Activated CD4-positive, alpha-beta T cell treated with anti-CD3 and anti-CD28 coated beads, Interleukin-2, amount 10 ng/mL, durations not matched to agents 7 days and 5 days (primary cell): ENCODE data around the gene DBN1. TPM values are rescaled to one million over a fixed set of nuclear protein-coding genes. Genes with fewer than 3 reads are reported as not detected.

Experiments
- CTCF ChIA-PET: fragments of 350-600 bp; sonication (Branson Sonifier 250); formaldehyde crosslinking; loops from one replicate; lab custom pipeline; 2021; ENCODE audit warnings: antibody characterized with exemption; lab: Charles Lee
- POLR2A ChIA-PET: fragments of 350-600 bp; sonication (Branson Sonifier 250); formaldehyde crosslinking; loops from one replicate; lab custom pipeline; 2021; ENCODE audit warnings: antibody characterized with exemption; lab: Charles Lee
- DNase-seq: peaks from one replicate; pipeline ENCODE4 v3.0.0-alpha.2; 2020
- H3K27ac Mint-ChIP-seq: one replicate; pipeline ENCODE4 v1.8.0; 2021; ENCODE audit warnings: mild to moderate bottlenecking, moderate library complexity, mixed read lengths
- H3K27me3 Mint-ChIP-seq: one replicate; pipeline ENCODE4 v1.8.0; 2021; ENCODE audit warnings: mixed read lengths
- H3K36me3 Mint-ChIP-seq: one replicate; pipeline ENCODE4 v1.8.0; 2021; ENCODE audit warnings: low read depth, mixed read lengths
- H3K4me1 Mint-ChIP-seq: one replicate; pipeline ENCODE4 v1.8.0; 2021; ENCODE audit warnings: mixed read lengths
- H3K4me3 Mint-ChIP-seq: one replicate; pipeline ENCODE4 v1.8.0; 2021; ENCODE audit warnings: mild to moderate bottlenecking, moderate library complexity, mixed read lengths
- H3K9me3 Mint-ChIP-seq: one replicate; pipeline ENCODE4 v1.8.0; 2021; ENCODE audit warnings: mixed read lengths
- total RNA-seq, 2 experiments: library from RNA; stranded (reverse); gene quantifications; one replicate each; pipeline ENCODE4 v1.2.3, GENCODE V29; 2021

The DBN1 gene
- total RNA-seq: 1 to 10 TPM; 4.2 to 4.8 TPM

DNA sequence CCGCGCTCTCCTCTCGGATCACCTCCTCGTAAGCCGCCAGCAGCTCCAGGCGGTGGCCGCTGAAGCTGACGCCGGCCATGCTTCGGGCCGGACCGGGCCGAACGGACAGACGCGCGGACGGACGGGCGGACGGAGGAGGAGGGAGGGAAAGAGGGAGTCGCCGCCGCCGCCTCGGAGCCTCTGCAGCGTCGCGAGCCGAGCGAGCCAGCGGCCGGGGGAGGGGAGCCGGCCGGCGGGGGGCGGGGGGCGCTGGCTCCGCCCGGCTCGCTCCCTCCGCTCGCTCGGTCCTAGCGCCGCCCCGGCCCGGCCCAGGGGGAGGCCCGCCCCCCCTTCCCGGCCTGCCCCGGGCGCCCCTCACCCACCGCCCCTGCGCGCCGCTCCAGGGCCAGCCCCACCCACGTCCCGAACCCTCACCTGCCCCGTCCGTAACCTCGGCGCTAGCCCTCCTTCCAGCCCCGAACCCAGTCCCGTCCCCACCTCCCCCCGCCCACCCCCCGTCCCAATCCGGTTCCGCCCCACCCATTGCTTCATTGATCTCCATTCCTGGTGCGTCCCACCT lies at the start of gene DBN1:
Gene DBN1 (minus strand): TSS at position 192 of the 559 bp plus-strand sequence. CDS start 113 bp downstream, at position 79.
- H3K27ac Mint-ChIP-seq: peak within 1 kb of the TSS; percentile 36
- no peak for DNase-seq
- H3K9me3 Mint-ChIP-seq: no peaks in the 10 kb centered on the region
- POLR2A ChIA-PET: no interaction called here
- peak within 1 kb of the TSS; percentile 69 for H3K4me3 Mint-ChIP-seq
- CTCF ChIA-PET: interaction anchor here (0.8 to 46.8 kb wide), 4 partner anchors 17 to 65 kb away, joined by 3 to 1643 read pairs (median 34); partner anchors contain the start of genes F12, GRK6, PFN3 and SLC34A1
- peaks cover 13% of the 10 kb centered on the region for H3K27me3 Mint-ChIP-seq
- peaks cover 43% of the 10 kb centered on the region for H3K4me1 Mint-ChIP-seq
- H3K36me3 Mint-ChIP-seq: no peaks in the 10 kb centered on the region

DNA sequence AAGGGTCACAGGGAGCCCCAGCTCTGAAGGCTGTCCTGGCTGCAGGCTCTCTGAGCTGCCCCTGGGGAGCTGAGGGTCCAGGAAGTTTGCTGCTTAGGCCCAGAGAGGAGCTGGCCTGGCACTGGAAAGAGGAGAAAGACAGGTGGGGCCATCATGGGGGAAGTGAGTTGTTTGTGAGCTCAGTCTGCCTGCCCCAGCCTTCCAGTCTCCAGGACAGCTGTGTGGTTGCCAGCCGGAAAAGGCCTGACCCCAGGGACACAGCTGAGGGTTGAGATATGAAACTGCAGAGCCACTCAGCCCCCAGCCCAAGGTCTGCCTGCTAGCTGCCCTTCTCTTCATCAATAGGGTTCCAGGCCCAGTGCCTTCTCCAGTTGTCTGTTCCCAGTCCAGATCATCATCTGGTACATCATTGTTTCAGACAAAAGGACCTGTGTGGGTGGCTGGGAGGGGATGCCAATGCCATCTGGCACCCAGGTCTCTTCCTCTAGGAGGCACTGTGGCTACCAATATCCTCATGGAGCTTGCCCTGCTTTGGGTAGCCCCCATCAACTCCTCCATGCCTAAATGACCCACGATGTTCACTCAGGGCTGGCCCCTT lies 47.6 kb upstream of the DBN1 start:
- H3K4me3 Mint-ChIP-seq: no peak overlapping the region
- CTCF ChIA-PET: interaction anchor here (1.4 kb wide), 1 partner anchor 64 kb away, joined by 3 read pairs; no protein-coding TSS in a partner anchor

DNA sequence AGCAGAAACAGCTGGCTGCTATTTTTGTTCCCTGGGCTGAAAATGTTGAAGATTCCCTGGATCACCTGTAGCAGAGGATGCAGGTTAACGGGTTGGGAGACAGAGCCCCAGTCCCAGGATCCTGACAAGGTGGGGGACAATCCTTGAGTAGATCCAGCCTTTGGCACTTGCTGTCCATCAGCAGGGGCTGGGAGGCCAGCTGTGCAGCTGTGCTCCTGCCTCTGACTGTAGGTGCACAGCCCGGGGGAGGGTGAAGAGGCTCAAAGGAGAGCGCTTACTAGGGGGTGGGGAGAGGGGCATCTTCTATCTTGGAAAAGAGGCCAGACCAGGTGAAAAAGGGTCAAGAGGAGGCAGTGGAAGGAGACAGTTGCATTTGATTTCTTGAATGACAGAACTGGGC lies 46.8 kb upstream of the DBN1 start:
- peaks cover 32% of the 10 kb centered on the region for H3K36me3 Mint-ChIP-seq
- peaks cover 43% of the 10 kb centered on the region for H3K4me1 Mint-ChIP-seq
- ChIA-PET CTCF (interaction anchor here (1.4 kb wide), 1 partner anchor 63 kb away, joined by 3 read pairs; no protein-coding TSS in a partner anchor), POLR2A (no interaction called here)
- no peaks in the 10 kb centered on the region for H3K9me3 Mint-ChIP-seq
- DNase-seq: no peak
- H3K27me3 Mint-ChIP-seq: no peaks in the 10 kb centered on the region
- no peak overlapping the region for H3K4me3 Mint-ChIP-seq
- H3K27ac Mint-ChIP-seq: peak overlapping the region; percentile 36

More for the DNA sequence above, 47.6 kb upstream of the DBN1 start:
- Mint-ChIP-seq H3K9me3 (no peaks in the 10 kb centered on the region), H3K27ac (peak overlapping the region; percentile 60), H3K4me1 (peaks cover 36% of the 10 kb centered on the region), H3K36me3 (peaks cover 27% of the 10 kb centered on the region), H3K27me3 (no peaks in the 10 kb centered on the region)
- DNase-seq: no peak
- POLR2A ChIA-PET: no interaction called here

DNA sequence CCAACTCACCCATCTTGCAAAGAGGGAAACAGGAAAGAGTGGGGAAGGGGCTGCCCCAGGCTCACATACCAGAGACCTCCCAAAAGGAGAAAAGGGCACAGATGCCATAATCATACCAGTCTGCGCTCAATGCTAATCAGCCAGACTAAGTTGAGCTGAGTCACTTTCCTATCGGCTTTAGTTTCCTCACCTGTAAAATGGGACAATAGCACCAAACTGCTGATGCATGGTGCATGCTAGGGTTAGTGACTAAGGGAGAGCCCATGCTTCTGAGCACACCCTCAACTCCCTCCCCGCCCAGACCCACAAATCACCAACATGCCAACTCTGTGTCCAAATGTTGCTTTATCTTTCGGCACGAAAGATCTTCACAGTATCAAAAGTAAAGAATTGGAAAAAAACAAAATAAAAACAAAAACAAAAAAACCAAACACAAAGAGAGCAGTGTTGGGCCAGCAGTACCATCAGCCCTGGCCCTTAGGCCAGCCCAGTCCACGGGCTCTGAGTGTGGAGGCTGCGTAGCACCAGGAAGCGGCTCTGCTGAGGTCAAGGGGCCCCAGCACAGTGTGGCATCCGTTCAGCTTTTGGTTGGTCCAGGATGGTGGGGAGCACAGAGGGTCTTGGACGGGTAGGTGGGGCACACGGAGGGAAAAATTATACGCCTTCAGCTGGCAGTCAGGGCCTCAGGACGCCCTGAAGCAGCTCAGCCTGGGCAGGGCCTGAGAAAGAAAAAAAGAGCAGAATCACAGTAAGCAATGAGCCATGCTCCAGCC lies 46.2 kb upstream of the DBN1 start:
- Mint-ChIP-seq H3K27ac (no peak overlapping the region), H3K9me3 (no peaks in the 10 kb centered on the region), H3K4me3 (peak overlapping the region; percentile 14), H3K36me3 (peaks cover 34% of the 10 kb centered on the region), H3K27me3 (no peaks in the 10 kb centered on the region), H3K4me1 (peaks cover 49% of the 10 kb centered on the region)
- CTCF ChIA-PET: interaction anchor here (1.4 kb wide), 1 partner anchor 63 kb away, joined by 3 read pairs; no protein-coding TSS in a partner anchor
- no peak for DNase-seq
- POLR2A ChIA-PET: no interaction called here

DNA sequence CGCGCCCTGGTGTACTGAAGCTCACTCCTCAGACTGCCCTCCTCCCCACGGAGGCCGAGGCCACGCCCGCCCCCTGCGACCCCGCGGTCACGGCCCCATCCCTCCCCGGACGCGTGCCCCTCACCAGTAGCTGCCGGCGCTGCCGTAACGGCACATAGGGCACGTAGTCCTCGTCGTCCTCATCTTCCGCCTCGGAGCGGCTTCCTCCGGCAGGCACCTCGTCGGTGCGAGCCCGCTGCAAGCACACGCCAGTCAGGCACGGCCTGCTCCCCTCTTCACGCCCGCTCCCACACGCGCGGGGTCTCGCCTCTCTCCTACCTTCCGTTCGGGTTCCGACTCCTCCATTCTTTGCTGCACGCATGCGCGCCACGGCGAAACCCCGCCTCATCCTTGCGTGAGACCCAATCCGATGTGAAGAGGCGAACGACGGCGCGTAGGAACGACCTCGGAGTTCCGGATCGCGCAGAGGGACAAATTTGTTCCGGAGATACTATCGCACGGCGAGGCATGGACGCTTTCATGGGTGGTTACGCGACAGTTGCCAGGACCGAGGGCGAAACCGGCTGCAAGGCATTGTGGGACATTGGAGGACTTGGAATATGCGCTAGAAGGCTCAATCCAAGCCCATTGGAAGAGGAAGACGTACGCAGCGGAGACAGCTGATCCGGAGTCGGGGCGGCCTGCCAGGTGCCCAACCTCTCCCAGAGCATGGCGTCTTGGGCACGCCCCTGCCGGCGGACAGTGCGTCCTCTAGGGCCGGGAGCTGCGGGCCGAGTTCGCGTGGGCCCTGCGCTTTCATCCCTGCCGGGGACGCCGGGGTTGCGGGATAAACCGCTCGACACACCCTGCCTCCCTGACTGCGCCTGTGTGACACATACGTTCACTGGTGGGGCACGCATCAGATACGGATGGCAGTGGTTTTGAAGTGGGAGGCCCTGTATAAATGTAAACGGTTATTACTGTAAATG lies 43.5 kb upstream of the DBN1 start, which contains the start of gene DDX41:
Gene DDX41 (minus strand): TSS at position 361 of the 968 bp plus-strand sequence. CDS start 16 bp downstream, at position 345.
- peak; percentile 97 for DNase-seq
- CTCF ChIA-PET: interaction anchor here (0.6 to 2.0 kb wide), 10 partner anchors 9 to 273 kb away, joined by 3 to 6 read pairs (median 4); partner anchors contain the start of gene PDLIM7
- H3K4me1 Mint-ChIP-seq: peaks cover 51% of the 10 kb centered on the region
- H3K27me3 Mint-ChIP-seq: no peaks in the 10 kb centered on the region
- POLR2A ChIA-PET: no interaction called here
- H3K36me3 Mint-ChIP-seq: peaks cover 39% of the 10 kb centered on the region
- peak within 1 kb of the TSS; percentile 90 for H3K4me3 Mint-ChIP-seq
- peak within 1 kb of the TSS; percentile 84 for H3K27ac Mint-ChIP-seq
- no peaks in the 10 kb centered on the region for H3K9me3 Mint-ChIP-seq

DNA sequence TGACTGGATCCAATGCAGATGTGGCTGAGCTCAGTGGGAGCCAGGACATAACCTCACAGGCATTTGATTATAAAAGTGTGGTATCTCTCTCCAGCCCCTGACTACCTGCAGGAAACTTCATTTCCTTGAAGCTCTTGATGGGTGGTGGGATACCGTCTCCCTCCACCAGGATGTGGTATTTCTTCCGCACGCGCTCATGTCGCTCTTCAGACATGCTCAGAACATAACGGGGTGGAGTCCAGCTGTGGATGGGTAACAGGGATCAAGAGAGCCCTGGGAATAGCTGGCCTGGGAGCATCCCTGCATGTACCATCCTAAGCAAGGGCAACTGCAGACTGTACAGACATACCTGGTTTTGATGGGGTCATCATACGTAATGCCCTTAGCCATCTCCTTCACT lies 42.1 kb upstream of the DBN1 start:
- no peaks in the 10 kb centered on the region for H3K9me3 Mint-ChIP-seq
- H3K4me3 Mint-ChIP-seq: peak overlapping the region; percentile 90
- H3K27me3 Mint-ChIP-seq: no peaks in the 10 kb centered on the region
- ChIA-PET CTCF (interaction anchor here (0.5 to 2.0 kb wide), 11 partner anchors 11 to 1929 kb away, joined by 3 to 8 read pairs (median 4); partner anchors contain the start of gene PDLIM7), POLR2A (interaction anchor here (0.6 kb wide), 1 partner anchor 58 kb away, joined by 3 read pairs; no protein-coding TSS in a partner anchor)
- peaks cover 41% of the 10 kb centered on the region for H3K36me3 Mint-ChIP-seq
- peaks cover 40% of the 10 kb centered on the region for H3K4me1 Mint-ChIP-seq
- peak overlapping the region; percentile 84 for H3K27ac Mint-ChIP-seq
- DNase-seq: no peak

DNA sequence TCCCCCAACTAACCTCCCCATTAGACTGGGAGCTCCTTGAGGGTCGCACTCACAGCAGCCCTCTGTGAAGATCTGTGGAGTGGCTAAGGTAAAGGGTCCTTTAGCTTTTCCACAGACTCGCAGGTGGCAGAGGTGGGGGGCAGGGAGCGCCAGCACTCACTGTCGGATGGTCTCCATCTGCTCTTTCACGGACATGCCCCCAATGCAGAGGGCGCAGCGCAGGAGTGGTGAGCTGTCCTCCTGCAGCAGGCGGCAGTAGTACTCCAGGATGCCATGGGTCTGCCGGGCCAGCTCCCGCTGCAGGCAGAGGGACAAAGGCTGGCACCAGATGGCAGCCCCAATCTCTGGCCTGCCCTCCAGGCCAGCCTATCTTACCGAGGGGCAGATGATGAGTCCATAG lies 41.1 kb upstream of the DBN1 start:
- H3K9me3 Mint-ChIP-seq: no peaks in the 10 kb centered on the region
- peaks cover 39% of the 10 kb centered on the region for H3K36me3 Mint-ChIP-seq
- ChIA-PET POLR2A (no interaction called here), CTCF (interaction anchor here (2.0 kb wide), 1 partner anchor 111 kb away, joined by 6 read pairs; no protein-coding TSS in a partner anchor)
- H3K4me1 Mint-ChIP-seq: peaks cover 34% of the 10 kb centered on the region
- H3K27me3 Mint-ChIP-seq: no peaks in the 10 kb centered on the region
- no peak for DNase-seq
- H3K4me3 Mint-ChIP-seq: peak overlapping the region; percentile 90
- no peak overlapping the region for H3K27ac Mint-ChIP-seq

DNA sequence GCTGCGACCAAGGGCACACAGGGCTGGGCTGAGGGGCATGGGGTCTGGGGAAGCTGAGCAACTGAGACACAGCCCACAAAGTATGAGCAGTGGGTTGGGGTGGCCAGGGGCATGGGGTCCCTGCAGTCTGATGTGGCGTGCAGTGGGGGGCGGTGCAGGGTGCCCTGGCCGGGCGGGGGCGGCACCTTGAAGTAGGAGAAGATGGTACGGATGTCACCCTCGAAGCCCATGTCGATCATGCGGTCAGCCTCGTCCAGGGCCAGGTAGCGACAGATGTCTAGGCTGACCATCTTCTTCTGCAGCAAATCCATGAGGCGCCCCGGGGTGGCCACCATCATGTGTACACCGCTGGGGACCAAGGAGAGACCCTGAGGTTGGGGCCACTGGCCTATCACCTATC lies 40.1 kb upstream of the DBN1 start:
- Mint-ChIP-seq H3K4me1 (peaks cover 32% of the 10 kb centered on the region), H3K9me3 (no peaks in the 10 kb centered on the region), H3K4me3 (no peak overlapping the region), H3K36me3 (peaks cover 39% of the 10 kb centered on the region), H3K27me3 (no peaks in the 10 kb centered on the region), H3K27ac (no peak overlapping the region)
- ChIA-PET CTCF (no interaction called here), POLR2A (no interaction called here)
- no peak for DNase-seq

DNA sequence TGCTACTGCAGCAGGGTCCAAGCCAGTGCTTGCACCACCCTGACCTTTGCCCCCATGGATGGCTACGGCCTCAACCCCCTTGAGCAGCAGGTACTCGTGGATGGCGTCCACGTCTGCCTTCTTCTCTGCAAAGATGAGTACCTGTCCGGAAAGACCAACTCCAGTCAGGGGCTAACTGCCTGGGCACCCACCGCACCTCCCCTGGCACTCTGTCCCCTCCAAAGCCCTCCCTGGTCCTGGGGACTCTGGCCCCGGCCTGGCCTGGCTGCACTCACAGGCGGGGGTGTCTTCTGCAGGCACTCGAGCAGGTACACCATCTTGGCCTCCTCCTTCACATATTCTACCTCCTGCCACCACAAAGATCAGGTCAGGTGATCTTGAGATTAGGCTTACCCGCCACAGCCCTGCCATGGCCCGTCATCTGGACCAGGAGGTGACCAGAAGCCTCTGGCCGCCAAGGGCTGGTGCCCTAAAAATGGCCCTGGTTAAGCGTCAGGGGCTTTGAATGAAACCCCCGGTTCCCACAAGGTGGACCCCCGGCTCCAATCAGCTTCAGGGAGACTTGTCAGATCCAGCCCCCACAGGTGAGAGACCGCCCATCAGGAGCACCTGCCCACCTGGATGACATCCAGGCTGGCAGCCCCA lies 39.4 kb upstream of the DBN1 start:
- Mint-ChIP-seq H3K27me3 (no peaks in the 10 kb centered on the region), H3K9me3 (no peaks in the 10 kb centered on the region), H3K4me1 (peaks cover 32% of the 10 kb centered on the region), H3K27ac (no peak overlapping the region), H3K4me3 (no peak overlapping the region), H3K36me3 (peaks cover 39% of the 10 kb centered on the region)
- CTCF ChIA-PET: no interaction called here
- POLR2A ChIA-PET: no interaction called here
- no peak for DNase-seq

DNA sequence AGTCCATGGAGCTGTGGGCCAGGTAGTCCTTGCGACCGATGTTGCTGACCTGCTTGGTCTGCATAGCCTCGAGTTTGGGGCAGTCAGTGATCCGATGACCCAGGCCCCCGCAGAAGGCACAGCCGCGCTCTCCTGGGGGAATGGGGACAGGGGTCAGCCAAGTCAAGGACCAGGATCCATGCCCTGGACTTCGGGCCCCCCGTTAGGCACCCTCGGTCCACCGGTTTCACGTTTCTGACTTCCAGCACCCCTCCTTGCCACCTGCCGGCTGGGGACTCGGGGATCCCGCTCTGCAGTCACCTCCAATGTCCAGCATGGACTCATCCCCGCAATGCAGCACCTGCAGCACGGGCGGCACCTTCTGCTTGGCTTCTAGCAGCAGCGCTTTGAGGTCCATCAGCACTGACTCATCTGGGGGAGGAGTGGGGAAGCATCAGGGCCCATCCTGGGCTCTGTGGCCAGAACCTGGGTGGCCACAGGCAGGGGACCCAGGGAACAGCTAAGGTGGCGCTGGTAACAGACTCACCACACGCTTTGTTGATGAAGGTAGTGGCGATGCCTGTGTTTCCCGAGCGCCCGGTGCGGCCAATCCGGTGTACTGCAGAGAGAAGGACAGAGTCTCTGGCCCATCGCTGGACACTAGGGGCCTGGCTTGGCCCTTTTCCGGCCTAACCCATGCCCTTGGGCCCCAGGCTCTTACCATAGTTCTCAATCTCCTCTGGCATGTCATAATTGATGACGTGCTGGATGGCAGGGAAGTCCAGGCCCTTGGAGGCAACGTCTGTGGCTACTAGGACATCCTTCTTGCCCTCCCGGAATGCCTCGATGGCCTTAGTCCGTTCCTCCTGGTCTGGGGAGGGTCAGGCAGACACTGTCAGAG lies 38.6 kb upstream of the DBN1 start:
- H3K4me3 Mint-ChIP-seq: no peak overlapping the region
- H3K4me1 Mint-ChIP-seq: peaks cover 29% of the 10 kb centered on the region
- ChIA-PET CTCF (no interaction called here), POLR2A (no interaction called here)
- H3K9me3 Mint-ChIP-seq: no peaks in the 10 kb centered on the region
- H3K36me3 Mint-ChIP-seq: peaks cover 36% of the 10 kb centered on the region
- H3K27me3 Mint-ChIP-seq: no peaks in the 10 kb centered on the region
- DNase-seq: no peak
- H3K27ac Mint-ChIP-seq: no peak overlapping the region

DNA sequence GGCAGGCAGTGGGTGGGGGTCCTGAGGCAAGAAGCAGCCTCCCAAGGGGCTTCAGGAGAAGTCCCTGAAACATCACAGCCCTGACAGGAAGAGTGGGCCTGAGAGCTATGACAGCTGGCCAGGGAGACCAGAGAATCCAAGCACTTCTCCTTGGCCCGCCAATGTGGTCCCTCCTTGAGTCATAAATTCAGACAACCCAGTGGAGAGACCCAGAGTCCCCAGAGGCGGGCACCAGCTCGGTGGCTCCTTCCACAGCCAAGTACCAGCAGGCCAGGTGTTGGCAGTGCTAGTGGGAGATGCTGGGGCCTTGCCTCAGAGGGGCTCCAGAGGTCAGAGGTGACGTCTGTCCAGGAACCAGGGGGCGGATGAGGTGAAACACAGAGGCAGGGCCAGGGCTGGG lies 37.7 kb upstream of the DBN1 start:
- ChIA-PET CTCF (interaction anchor here (1.2 to 1.8 kb wide), 2 partner anchors 10 to 15 kb away, joined by 3 to 6 read pairs; no protein-coding TSS in a partner anchor), POLR2A (no interaction called here)
- H3K4me1 Mint-ChIP-seq: peaks cover 23% of the 10 kb centered on the region
- no peak for DNase-seq
- peaks cover 30% of the 10 kb centered on the region for H3K36me3 Mint-ChIP-seq
- no peaks in the 10 kb centered on the region for H3K27me3 Mint-ChIP-seq
- no peaks in the 10 kb centered on the region for H3K9me3 Mint-ChIP-seq
- no peak overlapping the region for H3K27ac Mint-ChIP-seq
- H3K4me3 Mint-ChIP-seq: no peak overlapping the region
